Measurements from ENCODE around the gene SOX6. TPM values are rescaled to one million over a fixed set of nuclear protein-coding genes. Genes with fewer than 3 reads are reported as not detected.

Gene SOX6
- total and polyA plus RNA-seq, 12 donors: 0.71 to 13.9 (median 6.7) TPM

- no peaks in the 10 kb centered on the region for H3K36me3 ChIP-seq (replicated peaks in 1 of 2)
- H3K4me3 ChIP-seq: no peak overlapping the region
- intact Hi-C loops (cut with DNase I): no loop called here
- no peaks in the 10 kb centered on the region for H3K4me1 ChIP-seq (replicated peaks in 1 of 2)
- no peak overlapping the region for H3K27ac ChIP-seq
- H3K27me3 ChIP-seq: no peaks in the 10 kb centered on the region
- DNase-seq: no peak
- TF ChIP-seq POLR2A (IDR thresholded peaks at IDR 0.05) (no peak), CTCF (IDR thresholded peaks at IDR 0.05) (no peak)
- no peaks in the 10 kb centered on the region for H3K9me3 ChIP-seq (replicated peaks in 1 of 3)
These were observed 2.4 kb upstream of the SOX6 start for GRCh38 chr11:16358726-16359125.

GRCh38 chr11:16357775-16358174 is 1.4 kb upstream of the SOX6 start:
- 51 to 68% (median 62%) methylated on average over 2 of the region's 2 CpGs for WGBS, 4 donors
- Histone ChIP-seq H3K36me3 (replicated peaks in 1 of 2) (no peaks in the 10 kb centered on the region), H3K9me3 (replicated peaks in 1 of 3) (no peaks in the 10 kb centered on the region), H3K27me3 (no peaks in the 10 kb centered on the region), H3K27ac (no peak overlapping the region), H3K4me1 (replicated peaks in 1 of 2) (no peaks in the 10 kb centered on the region), H3K4me3 (no peak overlapping the region)
- TF ChIP-seq POLR2A (IDR thresholded peaks at IDR 0.05) (no peak), CTCF (IDR thresholded peaks at IDR 0.05) (no peak)
- intact Hi-C loops (cut with DNase I): no loop called here
- DNase-seq: no peak

GRCh38 chr11:16356761-16357393 is 531 bp upstream of the SOX6 start:
- Histone ChIP-seq H3K4me1 (replicated peaks in 1 of 2) (no peaks in the 10 kb centered on the region), H3K27ac (no peak overlapping the region), H3K4me3 (no peak overlapping the region), H3K9me3 (replicated peaks in 1 of 3) (no peaks in the 10 kb centered on the region), H3K27me3 (no peaks in the 10 kb centered on the region), H3K36me3 (replicated peaks in 1 of 2) (no peaks in the 10 kb centered on the region)
- TF ChIP-seq CTCF (IDR thresholded peaks at IDR 0.05) (no peak), POLR2A (IDR thresholded peaks at IDR 0.05) (no peak)
- 66 to 84% (median 75%) methylated on average over 3 of the region's 3 CpGs for WGBS, 4 donors
- intact Hi-C loops (cut with DNase I): no loop called here
- DNase-seq: no peak

GRCh38 chr11:16352707-16353106 is 3.6 kb downstream of the SOX6 start:
- Histone ChIP-seq H3K4me1 (replicated peaks in 1 of 2) (no peaks in the 10 kb centered on the region), H3K27ac (no peak overlapping the region), H3K9me3 (replicated peaks in 1 of 3) (no peaks in the 10 kb centered on the region), H3K4me3 (no peak overlapping the region), H3K36me3 (replicated peaks in 1 of 2) (no peaks in the 10 kb centered on the region), H3K27me3 (no peaks in the 10 kb centered on the region)
- DNase-seq: no peak
- TF ChIP-seq POLR2A (IDR thresholded peaks at IDR 0.05) (no peak), CTCF (IDR thresholded peaks at IDR 0.05) (no peak)
- intact Hi-C loops (cut with DNase I): no loop called here
